Measurements from ENCODE around the gene BAIAP3. TPM values are rescaled to one million over a fixed set of nuclear protein-coding genes. Genes with fewer than 3 reads are reported as not detected.

BAIAP3 gene
- polyA plus RNA-seq, 1 experiment, result 0.33 TPM

GRCh38 chr16:1333854-1334700 is 632 bp downstream of the BAIAP3 start:
- H3K27me3 ChIP-seq (ENCODE audit: control insufficient read depth, insufficient read depth, low read length), result peaks cover 31% of the 10 kb centered on the region

DNA sequence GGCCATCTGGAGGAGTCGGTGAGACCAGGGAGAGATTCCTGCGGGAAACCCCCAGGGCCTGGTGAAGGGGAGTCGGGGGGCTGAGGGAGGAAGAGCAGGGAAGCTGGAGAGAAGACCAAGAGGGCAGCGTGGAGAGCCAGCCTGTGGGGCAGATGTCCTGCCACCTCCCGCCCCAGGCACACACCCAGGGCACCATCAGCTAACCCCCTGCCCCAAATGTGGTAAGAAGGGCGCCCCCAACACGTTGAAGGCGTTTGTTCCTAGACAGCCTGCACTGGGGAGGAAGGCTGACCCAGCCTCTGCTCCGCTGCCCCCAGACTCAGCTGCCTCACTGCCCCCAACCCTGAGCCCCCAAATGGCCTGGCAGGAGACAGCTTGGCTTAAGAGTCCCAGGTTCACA is 1.3 kb downstream of the BAIAP3 start:
- H3K4me3 ChIP-seq (ENCODE audit: low read depth, low read length), result no peak overlapping the region
- ChIA-PET POLR2A (no interaction called here), CTCF (no interaction called here)
- TF ChIP-seq CTCF (IDR thresholded peaks at IDR 0.05; ENCODE audit: insufficient read depth, low read depth, low read length), result no peak
- H3K27me3 ChIP-seq (ENCODE audit: control insufficient read depth, insufficient read depth, low read length), result peaks cover 31% of the 10 kb centered on the region
- H3K36me3 ChIP-seq (ENCODE audit: control insufficient read depth, insufficient read depth, low read length), result no peaks in the 10 kb centered on the region
- DNase-seq (ENCODE audit: low read depth), result no peak

More at GRCh38 chr16:1333854-1334700, 632 bp downstream of the BAIAP3 start:
- H3K36me3 ChIP-seq (ENCODE audit: control insufficient read depth, insufficient read depth, low read length), result no peaks in the 10 kb centered on the region
- CTCF ChIA-PET, result interaction anchor here (0.6 kb wide), 1 partner anchor 1098 kb away, joined by 3 read pairs; no protein-coding TSS in a partner anchor
- no peak for TF ChIP-seq CTCF (IDR thresholded peaks at IDR 0.05; ENCODE audit: insufficient read depth, low read depth, low read length)
- DNase-seq (ENCODE audit: low read depth), result no peak
- POLR2A ChIA-PET, result no interaction called here
- peak overlapping the region; percentile 24 for H3K4me3 ChIP-seq (ENCODE audit: low read depth, low read length)

DNA sequence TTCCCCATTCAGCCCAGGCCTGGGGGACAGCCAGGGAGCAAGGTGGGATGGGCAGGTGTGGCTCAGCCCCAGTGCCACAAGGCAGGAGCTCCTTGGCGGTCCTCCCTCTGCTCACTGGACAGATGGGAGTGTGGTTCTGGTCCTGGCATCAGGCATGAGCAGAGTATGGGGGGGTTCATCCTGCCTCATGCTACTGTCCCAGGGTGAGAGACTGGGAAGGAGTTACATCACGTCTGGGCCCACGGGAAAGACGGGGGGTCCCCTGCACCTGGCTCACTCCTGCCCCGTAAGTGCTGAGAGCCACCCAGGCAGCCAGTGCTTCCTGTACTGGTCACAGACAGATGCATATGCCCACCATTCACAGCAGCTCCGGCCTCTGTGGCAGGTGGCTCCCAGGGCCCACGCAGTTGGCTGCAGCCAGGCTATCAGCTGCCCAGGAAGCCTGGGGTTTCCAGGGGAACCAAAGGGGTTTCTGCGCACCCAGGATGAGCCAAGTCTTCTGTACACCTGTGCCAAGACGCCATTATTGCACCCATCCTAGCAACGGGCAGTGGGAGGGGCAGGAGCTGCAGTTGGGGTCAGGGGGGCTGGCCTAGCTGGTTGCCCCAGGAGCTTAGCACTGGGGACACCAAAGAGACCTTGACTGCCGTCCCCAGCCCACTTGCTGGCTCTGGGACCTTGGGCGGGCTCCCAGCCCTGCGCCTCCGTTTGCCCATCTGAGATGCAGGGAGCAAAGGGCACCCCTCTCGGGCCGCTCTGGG is 1.9 kb downstream of the BAIAP3 start:
- POLR2A ChIA-PET, result no interaction called here
- CTCF ChIA-PET, result interaction anchor here (1.1 kb wide), 1 partner anchor 34 kb away, joined by 3 read pairs; no protein-coding TSS in a partner anchor
- H3K4me3 ChIP-seq (ENCODE audit: low read depth, low read length), result no peak overlapping the region
- TF ChIP-seq CTCF (IDR thresholded peaks at IDR 0.05; ENCODE audit: insufficient read depth, low read depth, low read length), result no peak
- DNase-seq (ENCODE audit: low read depth), result no peak
- no peaks in the 10 kb centered on the region for H3K36me3 ChIP-seq (ENCODE audit: control insufficient read depth, insufficient read depth, low read length)
- H3K27me3 ChIP-seq (ENCODE audit: control insufficient read depth, insufficient read depth, low read length), result peaks cover 31% of the 10 kb centered on the region

DNA sequence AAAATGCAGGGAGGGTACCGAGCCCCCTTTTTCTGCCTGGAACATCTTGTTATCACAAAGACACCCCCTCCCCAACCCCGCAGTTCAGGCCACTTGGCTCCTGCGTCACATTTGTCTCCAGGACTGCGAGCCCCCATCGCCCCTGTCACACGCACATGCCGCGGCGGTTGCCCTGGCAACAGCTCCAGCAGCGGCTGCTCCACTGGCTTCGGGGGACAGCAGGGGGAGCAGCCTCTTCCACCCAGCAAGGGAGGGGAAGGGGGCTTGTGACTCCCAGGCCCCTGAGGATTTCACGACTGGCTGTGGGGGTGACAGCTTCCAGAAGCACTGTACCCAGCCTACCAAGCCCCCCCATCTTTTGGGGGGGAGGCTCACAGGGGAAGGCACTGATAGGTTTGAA is 2.6 kb downstream of the BAIAP3 start:
- Histone ChIP-seq H3K4me3 (ENCODE audit: low read depth, low read length) (no peak overlapping the region), H3K36me3 (ENCODE audit: control insufficient read depth, insufficient read depth, low read length) (no peaks in the 10 kb centered on the region), H3K27me3 (ENCODE audit: control insufficient read depth, insufficient read depth, low read length) (peaks cover 31% of the 10 kb centered on the region)
- ChIA-PET CTCF (interaction anchor here (1.1 kb wide), 1 partner anchor 35 kb away, joined by 3 read pairs; no protein-coding TSS in a partner anchor), POLR2A (no interaction called here)
- no peak for DNase-seq (ENCODE audit: low read depth)
- TF ChIP-seq CTCF (IDR thresholded peaks at IDR 0.05; ENCODE audit: insufficient read depth, low read depth, low read length), result 0 out of 2 replicates have a peak, but pooled peaks have one; percentile 6

DNA sequence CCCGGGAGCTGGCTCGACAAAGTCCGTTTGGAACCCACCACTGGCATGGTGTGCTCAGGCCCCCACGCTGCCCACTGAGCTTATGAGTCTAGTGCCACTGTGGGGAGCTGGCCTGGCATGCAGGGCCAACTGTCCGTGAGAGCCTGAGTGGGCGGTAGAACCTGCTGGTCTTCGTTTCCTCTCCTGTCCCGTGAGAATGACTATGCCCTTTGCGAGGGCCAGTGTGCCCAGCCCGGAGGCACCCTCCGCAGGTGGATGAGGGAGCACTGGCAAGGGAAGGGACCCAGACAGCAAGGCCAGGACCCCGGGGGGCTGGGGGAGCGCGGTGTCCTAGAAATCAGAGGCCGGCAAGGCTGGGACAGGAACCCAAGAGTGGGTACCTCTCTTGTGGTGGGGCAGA is 3.2 kb downstream of the BAIAP3 start:
- DNase-seq (ENCODE audit: low read depth), result no peak
- POLR2A ChIA-PET, result no interaction called here
- Histone ChIP-seq H3K36me3 (ENCODE audit: control insufficient read depth, insufficient read depth, low read length) (no peaks in the 10 kb centered on the region), H3K27me3 (ENCODE audit: control insufficient read depth, insufficient read depth, low read length) (peaks cover 31% of the 10 kb centered on the region), H3K4me3 (ENCODE audit: low read depth, low read length) (no peak overlapping the region)
- no peak for TF ChIP-seq CTCF (IDR thresholded peaks at IDR 0.05; ENCODE audit: insufficient read depth, low read depth, low read length)
- CTCF ChIA-PET, result no interaction called here
